HCT116 (cell line): ENCODE results near the gene UBE2H.

ENCODE experiments used
- CEBPB ChIP-seq: IDR thresholded peaks from 2 replicates; pipeline ENCODE4 v1.6.1; 2012; ENCODE audit warnings: low read depth
- CTCF ChIP-seq, 3 experiments: fragments of 200-600 bp in 1 of 3; sonication (generic) in 1 of 3; IDR thresholded peaks in 2 of 3; conservative IDR thresholded peaks in 1 of 3; 2 replicates each; pipeline ENCODE4 v1.5.1; 2012 to 2017; ENCODE audit warnings: low read depth in 2 of 3, low read length in 2 of 3, antibody characterized with exemption in 1 of 3, borderline replicate concordance in 1 of 3, control low read depth in 1 of 3, mild to moderate bottlenecking in 1 of 3, mixed read lengths in 1 of 3, mixed run types in 1 of 3, moderate library complexity in 1 of 3; ENCODE audit not compliant: insufficient read depth in 1 of 3
- EZH2 ChIP-seq: fragments of 200-600 bp; sonication (generic); IDR thresholded peaks from 2 replicates; pipeline ENCODE4 v1.6.1; 2017; ENCODE audit warnings: antibody characterized with exemption, mixed run types
- JUND ChIP-seq: IDR thresholded peaks from 2 replicates; pipeline ENCODE4 v1.6.1; 2012
- POLR2A ChIP-seq: IDR thresholded peaks from 2 replicates; pipeline ENCODE4 v1.7.0; 2011; ENCODE audit warnings: borderline replicate concordance; ENCODE audit not compliant: insufficient read depth, insufficient read length; ENCODE audit errors: extremely low read depth
- REST ChIP-seq: IDR thresholded peaks from 2 replicates; pipeline ENCODE4 v1.6.1; 2012; ENCODE audit warnings: low read depth
- SIN3A ChIP-seq: IDR thresholded peaks from 2 replicates; pipeline ENCODE4 v1.6.1; 2012; ENCODE audit warnings: low read depth
- SRF ChIP-seq: IDR thresholded peaks from 2 replicates; pipeline ENCODE4 v1.6.1; 2012; ENCODE audit warnings: low read depth
- TCF7L2 ChIP-seq: IDR thresholded peaks from 2 replicates; pipeline ENCODE4 v1.7.0; 2011; ENCODE audit warnings: borderline replicate concordance, inconsistent platforms; ENCODE audit not compliant: insufficient read depth, insufficient read length; ENCODE audit errors: extremely low read depth
- YY1 ChIP-seq: IDR thresholded peaks from 2 replicates; pipeline ENCODE4 v1.6.1; 2011; ENCODE audit warnings: low read length, low read depth, moderate library complexity, mild to moderate bottlenecking; ENCODE audit not compliant: insufficient replicate concordance; ENCODE audit errors: extremely low read depth
- ZNF274 ChIP-seq: fragments of 200-500 bp; sonication (Bioruptor generic); IDR thresholded peaks from 2 replicates; pipeline ENCODE4 v1.6.1; 2014; ENCODE audit warnings: mild to moderate bottlenecking, low read depth, low read length, inconsistent platforms

GRCh38 chr7:129997285-129997684 lies 44.5 kb upstream of the UBE2H start:
- TF ChIP-seq SRF (no peak), YY1 (no peak), EZH2 (no peak), CTCF (IDR thresholded peaks at IDR 0.05 in 2 of 3, conservative IDR thresholded peaks at IDR 0.05 in 1 of 3; ENCODE audit: borderline replicate concordance in 1 of 3, insufficient read depth in 1 of 3, low read depth in 2 of 3, low read length in 2 of 3) (no peak), REST (no peak), SIN3A (no peak), CEBPB (no peak), POLR2A (no peak), ZNF274 (no peak), TCF7L2 (no peak), JUND (no peak)
